SK-N-MC (cell line): ENCODE measurements around the gene OR10H5.

Experiments
- EZH2 ChIP-seq: fragments of 200-600 bp; sonication (generic); IDR thresholded peaks from one replicate; pipeline ENCODE4 v1.6.1; 2017; ENCODE audit warnings: antibody characterized with exemption
- POLR2AphosphoS5 ChIP-seq: IDR thresholded peaks from 2 replicates; pipeline ENCODE4 v1.6.1; 2012; ENCODE audit warnings: mild to moderate bottlenecking, low read depth, low read length, borderline replicate concordance

DNA sequence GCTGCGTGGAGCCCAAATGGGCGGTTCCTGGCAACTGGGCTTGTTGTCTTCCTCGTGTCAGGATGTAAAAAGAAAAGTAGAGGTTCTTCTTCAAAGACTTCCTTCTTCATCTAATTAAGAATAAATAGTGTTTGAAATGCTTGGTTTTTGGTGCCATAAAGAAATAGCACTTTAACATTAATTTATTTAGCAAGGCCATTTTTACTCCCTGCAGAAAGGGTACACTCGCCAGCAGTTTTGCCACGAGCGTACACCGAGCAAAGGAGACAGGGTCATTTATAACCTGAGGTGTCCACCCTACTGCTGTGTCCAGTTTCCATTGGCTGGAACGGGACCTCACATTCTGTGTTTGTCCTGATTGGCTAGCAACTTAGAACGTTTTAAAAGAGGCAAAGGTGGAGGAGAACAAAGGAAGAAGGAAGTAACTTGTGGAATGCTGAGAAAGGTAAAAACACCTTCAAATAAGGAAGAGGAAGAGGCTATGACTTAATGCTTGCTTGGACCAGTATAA lies 49.8 kb downstream of the OR10H5 start:
- no peak for TF ChIP-seq EZH2
- TF ChIP-seq POLR2AphosphoS5, result no peak
